SK-N-SH treated with all-trans-retinoic acid at 6 μM for 48 hours (cell line): ENCODE measurements around the gene RBM44.

Experiments used
- ARNTL ChIP-seq: fragments of 450-650 bp; formaldehyde crosslinking; IDR thresholded peaks from 2 replicates; pipeline ENCODE4 v1.5.0; 2020; ENCODE audit warnings: low read depth, mild to moderate bottlenecking, moderate library complexity, borderline replicate concordance
- ESRRG ChIP-seq: fragments of 250-450 bp; sonication (Bioruptor Pico); IDR thresholded peaks from 2 replicates; pipeline ENCODE4 v1.6.1; 2021; ENCODE audit warnings: mild to moderate bottlenecking
- ZFP3 ChIP-seq: fragments of 250-450 bp; sonication (Bioruptor Pico); IDR thresholded peaks from 2 replicates; pipeline ENCODE4 v1.5.0; 2020; ENCODE audit warnings: mild to moderate bottlenecking, moderate library complexity
- ZFP30 ChIP-seq: fragments of 450-650 bp; formaldehyde crosslinking; IDR thresholded peaks from 2 replicates; pipeline ENCODE4 v1.5.0; 2022; ENCODE audit warnings: mild to moderate bottlenecking, moderate library complexity

DNA sequence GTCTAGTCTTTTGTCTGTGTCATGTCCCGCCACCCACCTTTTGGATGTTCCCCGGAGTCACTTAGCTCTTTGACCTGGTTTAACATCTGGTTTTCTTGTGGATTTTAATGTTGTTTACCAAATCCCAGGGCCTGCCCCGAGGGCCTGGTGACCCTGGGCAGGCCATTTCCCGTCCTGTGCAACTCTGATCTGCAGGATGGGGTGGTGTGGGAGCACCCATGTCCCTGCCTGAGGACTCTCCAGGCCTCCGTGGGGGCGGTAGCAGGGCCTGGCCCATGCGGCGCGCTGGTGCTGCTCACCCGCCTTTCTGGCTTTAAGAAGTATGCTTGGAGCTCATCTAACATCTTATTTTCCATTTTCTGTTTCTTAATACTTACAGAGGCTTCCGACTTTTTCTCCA lies 71.5 kb downstream of the RBM44 start:
- TF ChIP-seq ARNTL (CRISPR knock-in tag) (no peak), ZFP30 (no peak), ZFP3 (CRISPR knock-in tag) (no peak), ESRRG (CRISPR knock-in tag) (no peak)
